CD1c-positive myeloid dendritic cell (primary cell): Measurements from ENCODE around the gene JAZF1.
A peak's percentile ranks its signal among the peaks of the same experiment; 100 is the strongest.

Source experiments
- DNase-seq: peaks from one replicate; pipeline ENCODE4 v3.0.0-alpha.2; 2016; ENCODE audit errors: extremely low spot score

The JAZF1 gene

DNA sequence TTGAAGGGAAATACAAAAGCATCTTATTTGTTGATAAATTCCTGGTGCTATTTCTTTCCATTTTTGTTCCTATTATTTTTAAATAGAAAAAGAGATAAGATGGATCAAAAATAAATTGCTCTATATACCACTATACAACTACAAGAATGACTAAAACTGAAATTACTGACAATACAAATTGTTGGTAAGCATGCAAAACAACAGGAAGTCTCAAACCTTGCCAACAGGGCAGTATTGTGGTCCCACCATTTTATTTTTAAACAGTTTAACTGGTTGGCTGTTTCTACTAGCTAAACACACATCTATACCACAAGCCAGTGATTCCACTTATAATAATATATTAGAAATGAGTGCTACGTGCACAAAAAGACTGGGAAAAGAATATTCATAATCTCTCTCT is 213.0 kb downstream of the JAZF1 start:
- DNase-seq: no peak

DNA sequence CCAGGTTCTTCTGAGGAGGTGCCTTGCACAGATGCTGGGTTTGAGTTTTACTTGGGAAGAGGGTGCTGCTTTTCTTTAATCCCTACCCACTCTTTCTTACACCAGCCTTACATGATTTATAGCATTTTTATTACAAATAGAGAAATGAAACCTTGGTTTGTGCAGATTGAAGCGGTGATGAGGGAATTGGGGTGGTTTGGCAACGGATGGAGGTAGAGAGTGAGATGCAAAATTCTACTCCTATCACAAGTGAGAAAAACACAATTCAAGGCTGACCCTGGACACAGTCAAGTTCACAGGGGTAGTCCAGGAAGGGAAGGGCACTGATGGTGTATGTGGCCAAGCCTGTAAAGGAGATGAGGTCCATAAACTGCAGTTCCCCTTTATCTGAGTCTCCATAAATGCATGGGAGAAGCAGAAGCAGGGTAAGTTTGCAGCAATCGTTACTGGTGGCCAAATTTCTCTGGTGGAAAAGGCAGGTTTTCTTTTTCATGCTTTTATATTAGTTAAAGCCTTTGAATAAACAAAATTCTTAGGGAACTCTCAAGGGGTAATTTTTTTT is 214.3 kb downstream of the JAZF1 start:
- peak; percentile 6 for DNase-seq

DNA sequence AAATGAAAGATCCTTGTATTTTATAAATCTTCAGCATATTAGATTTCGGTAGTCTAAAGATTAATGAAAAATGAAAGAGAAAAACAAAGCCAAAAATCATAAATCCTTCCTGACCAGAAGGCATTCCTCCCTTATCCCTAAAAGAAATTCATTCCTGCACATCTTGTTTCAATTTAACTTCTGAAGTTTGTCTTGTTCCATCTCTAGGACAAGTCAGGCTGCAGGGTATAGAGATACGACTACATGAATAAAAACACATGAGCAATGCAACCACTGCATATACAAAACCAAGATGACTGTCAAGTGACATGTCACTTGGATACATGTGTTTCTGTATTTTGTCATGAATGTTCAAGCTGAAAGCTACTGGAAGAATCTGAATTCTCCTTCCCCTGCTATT is 214.9 kb downstream of the JAZF1 start:
- no peak for DNase-seq

DNA sequence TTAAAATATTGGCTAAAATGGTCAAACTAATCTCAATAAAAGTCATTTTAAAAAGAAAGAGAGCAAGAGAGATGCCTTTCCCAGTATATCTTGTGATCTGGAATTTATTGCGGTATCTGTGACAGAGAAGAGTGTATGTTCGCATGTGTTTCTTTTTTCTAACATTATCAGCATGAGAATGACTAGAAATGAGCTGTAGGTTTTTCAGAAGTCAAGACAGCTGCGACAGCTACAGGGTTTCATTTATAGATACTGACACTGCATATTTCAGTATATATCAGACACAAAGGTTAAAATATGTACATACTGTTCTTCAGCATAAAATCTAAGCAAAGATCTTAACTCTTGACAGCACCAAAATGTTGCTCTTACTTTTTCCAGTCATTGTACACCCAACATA is 215.8 kb downstream of the JAZF1 start:
- no peak for DNase-seq

DNA sequence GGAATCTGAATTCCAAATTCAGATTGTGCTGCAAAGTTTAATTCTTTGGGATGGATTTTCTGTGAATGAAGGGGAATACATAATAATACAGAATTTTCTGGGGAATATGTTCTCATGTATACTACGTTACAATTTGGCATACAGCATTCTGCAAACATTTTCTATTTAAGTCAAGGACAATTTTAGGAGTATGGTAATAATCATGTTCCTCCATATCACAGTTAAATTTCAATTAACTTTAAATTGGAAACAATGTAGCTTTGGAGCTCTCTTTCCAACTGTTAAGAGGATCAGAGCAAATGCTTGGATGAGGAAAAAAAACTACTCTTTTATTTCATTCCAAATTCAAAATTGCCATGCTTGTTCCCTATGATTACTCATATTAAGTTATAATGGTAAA is 217.5 kb downstream of the JAZF1 start:
- DNase-seq: no peak

DNA sequence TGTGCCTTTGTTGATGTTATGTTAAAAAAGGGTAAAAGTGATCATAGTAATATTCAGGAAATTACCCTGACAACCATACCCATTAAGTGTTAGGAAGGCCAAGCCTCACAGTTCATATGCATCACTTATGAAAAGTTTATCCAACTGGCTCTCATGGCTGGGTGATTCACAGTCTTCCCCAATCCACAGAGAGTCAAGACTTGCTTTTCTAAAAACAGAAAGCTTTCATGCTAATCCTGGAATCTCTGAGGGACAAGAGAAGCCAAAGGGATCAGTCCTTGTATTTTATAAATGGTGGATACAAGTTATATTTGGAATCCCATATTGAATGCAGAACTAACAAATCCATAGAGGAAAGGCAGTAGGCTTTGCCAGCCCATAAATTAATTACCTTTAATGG is 218.3 kb downstream of the JAZF1 start:
- no peak for DNase-seq

DNA sequence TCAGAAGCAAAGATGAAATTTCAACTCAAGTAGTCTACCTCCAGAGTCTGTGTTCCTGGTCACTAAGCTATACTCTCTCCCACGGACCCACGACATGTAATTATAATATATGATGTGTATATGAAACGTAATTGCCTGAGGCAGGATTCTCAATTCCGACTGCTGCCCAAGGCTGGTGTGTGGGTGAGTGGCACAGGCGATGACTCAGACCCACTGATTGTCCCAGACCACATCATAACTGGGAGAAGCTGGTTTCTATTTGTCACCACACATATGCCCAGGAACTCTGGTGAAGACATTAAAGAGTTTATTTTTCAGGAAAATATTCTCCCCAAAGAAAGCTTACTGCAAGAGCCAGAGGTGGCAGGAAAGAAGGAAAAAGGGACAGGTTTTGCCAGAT is 219.3 kb downstream of the JAZF1 start:
- DNase-seq: peak; percentile 40

DNA sequence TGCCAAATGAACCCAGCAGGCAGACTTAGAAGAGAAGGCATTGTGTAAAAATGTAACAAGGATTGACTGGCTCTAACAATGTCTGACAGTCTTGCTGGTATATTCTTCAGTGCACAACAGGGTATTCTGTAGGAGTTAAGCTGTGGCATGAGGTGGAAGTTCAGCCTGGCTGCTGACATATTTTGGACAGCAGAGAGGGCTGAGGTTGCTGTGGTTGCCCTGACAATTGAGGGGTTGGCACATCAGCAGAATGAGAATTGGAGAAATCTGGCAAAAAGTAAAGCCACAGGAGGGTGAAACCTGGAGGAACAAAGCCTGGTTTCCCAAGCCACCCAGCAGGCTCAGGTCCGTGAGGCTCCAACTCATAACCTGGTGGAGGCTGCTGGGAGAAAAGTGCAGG is 220.2 kb downstream of the JAZF1 start:
- DNase-seq: no peak

DNA sequence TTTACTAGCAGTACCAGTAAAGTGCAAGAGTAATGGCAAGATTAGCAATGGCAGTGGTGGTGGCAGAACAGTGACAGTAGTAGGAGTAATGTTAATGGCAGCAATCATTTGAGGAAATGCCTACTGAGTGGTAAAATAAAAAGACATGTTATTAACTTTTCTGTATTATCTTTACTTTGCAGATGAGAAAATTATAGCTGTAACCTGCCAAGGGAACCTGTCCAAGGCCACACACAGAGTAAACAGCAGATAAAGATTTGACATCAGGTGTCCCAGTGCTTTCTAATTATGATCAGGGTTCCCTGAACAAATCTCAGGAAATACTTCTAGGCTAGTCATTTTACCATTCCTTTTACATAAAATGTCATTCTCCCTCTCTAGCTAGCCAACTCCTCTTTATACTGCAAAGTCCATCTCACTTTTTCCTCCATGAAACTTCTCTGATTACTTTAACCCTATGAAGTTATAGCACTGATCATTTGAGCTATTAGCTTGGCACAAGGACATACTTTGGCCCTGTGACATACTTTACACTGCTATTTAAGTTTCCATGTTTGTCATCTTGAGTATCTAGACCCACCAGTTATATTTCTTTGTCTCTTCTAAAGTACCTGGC is 221.6 kb downstream of the JAZF1 start:
- no peak for DNase-seq

DNA sequence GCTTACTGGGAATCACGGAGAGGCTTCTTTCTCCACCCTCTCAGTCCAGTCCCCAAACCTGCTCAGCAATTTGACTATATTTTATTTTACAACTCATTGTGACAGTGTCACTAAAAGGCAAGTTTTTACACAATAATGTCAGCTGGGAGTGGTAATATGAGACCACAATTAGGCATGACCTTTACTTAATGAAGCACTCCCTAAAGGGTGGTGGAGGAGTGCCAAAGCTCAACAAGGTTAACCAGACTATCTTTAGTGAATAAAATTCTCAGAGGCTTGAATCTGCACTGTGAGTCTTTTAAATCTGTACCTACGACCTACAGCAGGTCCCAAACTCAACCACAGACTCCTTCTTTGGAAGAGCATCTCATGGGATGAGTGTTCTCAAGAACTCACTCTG is 225.0 kb downstream of the JAZF1 start:
- DNase-seq: no peak

DNA sequence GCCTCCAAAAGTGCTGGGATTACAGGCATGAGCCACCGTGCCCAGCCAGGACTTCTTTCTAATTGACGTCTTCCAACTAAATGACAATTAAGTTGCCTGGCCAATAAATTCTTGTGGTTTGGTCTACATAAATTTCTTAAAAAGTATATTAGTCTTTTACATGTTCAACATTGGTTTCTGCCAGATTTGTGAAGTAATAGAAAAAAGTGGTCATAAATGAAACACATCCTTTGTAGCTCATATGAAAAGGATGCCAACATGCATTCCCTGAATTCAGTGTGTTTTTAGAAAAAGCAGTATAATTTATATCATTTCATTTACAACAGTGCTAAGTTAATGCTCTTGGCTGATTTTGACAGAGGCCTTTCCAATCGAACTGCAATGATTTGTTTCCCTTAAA is 225.6 kb downstream of the JAZF1 start:
- DNase-seq: no peak

DNA sequence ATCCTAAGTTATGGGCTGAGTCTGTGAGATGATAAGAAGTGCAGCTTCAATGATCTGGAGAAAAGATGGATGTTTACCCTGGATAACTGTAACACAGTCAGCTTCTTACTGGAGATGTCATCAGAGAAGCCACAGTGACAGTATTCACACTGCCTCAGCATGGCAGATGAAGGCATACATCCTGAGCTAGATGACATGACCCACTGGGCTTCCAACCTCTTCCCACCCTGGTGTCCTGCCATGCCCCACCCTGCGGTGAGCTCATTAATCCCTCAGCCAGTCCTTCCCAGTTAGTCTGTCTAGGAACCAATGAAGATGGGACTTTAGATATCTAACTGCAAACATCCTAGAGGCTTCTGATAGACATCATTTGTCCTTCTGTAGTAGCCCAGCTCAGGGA is 226.8 kb downstream of the JAZF1 start:
- DNase-seq: no peak

DNA sequence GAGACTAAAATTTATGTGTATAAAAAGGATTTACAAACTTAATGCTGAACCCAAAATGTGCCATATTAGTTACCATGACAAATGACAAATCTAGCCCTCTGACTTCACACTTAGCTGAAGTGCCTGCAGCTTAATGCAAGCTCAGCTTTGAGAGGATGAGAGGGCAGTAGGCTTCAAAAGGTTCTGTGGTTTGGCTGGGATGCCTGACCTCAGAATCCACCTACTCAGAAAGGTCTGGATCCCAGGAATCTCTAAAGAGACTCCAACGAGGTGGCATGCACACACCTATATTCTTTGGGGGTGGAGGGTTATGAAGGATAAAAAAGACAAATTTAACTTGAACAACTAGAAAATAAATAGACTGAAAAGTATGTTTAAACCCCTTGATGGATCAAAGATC is 227.2 kb downstream of the JAZF1 start:
- DNase-seq: no peak

DNA sequence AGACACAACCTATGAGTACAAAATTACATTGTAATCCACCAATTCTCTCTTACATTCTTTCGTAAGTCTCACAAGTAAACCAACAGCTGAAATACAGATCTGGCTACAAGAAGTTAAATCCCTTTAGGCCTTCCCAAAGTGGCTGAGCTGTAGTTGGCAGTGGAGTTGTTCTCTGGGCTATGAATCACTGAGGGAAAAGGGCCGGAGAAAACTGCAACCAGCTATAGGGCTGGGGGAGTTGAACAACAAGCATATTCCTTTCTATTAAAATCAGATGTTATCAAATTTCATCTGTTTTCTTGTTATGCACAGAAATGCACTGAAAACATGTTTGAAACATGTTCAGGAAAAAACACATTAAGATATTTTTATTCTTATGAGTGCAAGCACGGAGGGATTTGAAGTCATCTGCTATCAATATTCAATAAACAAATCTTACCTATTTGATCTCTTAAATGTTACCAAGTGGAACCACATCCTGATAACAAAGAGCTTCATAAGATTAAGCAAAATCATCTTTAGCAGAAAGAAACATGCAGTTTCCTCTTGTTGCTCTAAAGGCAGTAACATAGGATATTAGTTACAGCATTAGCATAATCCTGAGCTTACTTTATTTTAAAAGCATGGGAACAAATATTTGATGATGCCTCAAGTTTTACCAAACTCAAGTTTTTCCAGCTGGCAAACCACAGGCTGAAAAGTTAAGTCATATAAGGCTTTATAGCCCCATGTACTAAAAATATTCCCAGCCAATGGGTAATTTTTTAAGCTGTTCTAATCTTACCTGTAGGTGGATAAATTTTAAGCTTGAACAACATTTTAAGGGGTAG is 227.9 kb downstream of the JAZF1 start:
- DNase-seq: no peak

DNA sequence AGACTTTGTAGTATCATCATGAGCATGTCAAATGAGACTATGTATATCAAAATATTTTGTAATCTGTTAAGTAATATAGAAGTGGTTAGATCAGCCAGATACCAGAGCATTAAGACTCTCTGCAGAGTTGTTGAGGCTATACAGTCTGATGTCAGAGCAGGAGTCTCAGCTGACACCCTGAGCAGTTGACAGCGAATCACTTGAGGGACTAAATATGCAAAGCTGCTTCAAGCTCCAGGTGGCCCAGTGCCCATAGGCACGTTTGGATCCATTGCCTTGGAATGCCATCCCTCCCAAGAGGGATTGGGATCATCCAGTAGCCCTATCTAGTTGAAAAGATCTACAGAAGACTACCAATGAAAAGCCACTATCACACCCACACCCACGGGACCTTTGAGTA is 230.5 kb downstream of the JAZF1 start:
- no peak for DNase-seq

DNA sequence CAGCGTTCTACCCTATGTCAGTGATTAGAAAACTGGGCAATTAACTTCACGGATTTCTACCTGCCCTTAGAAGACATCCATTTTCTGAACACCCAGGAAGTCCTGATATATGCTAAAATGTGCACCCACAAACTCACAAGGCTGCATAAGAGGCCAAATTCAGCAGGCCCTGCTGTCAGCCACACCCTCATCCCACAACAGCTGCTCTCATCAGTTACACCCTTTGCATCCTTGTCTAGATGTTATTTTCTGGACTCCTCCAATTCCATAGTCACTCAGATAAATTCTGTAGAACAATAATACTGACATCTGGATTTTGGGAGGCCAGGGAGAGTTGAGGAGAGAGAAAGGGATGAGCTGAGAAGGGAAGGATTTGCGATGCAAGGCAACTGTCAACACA is 231.7 kb downstream of the JAZF1 start:
- DNase-seq: no peak

DNA sequence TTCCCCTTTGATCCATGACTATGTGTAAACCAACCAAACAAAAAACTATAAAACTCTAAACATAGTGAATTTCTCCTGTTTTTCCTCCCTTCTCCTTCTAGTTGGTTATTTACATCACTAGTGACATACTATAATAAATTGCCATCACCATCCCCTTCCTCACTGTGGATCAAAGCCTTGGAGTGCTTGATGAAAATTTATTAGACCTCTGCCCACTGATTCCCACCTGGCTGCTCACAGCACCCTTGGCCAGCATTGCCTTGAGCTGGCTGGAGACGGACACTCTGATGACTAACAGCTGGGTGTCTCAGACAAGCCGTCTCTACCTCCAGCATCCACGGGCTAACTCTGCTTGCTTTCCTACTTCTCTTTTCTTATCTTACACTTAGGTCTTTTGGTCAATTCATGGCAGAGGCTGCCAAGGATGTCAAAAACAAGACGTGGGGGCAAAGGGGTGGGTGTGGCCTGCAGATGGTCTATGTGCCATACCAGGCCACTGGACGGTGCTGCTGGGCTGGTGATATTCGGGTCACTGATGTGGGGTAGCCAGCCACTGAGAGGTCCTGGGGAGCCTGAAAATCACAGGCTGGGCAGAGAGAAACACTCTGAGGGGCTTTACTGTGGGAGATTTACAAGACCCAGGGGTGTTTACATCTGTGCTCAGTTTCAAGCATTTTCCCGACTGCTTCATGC is 232.9 kb downstream of the JAZF1 start:
- DNase-seq: no peak

DNA sequence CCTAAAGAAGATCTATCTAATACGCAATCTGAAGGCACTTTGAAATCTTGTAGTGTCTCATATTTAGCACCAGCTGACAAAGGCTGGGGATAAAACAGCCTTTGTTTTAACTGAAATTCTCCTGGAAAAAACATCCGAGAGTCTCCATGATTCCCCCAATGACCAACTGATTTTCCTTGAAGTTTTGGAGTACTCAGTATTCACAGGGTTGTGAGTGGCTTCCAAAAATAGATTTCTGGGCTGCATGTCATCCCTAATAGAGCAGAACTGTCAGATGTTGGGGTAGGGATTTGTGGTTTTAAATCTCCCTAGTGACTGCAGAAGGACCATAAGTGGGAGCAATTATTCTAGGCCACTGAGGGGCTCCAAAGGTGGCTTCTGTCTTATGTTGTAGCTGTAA is 234.2 kb downstream of the JAZF1 start:
- no peak for DNase-seq

DNA sequence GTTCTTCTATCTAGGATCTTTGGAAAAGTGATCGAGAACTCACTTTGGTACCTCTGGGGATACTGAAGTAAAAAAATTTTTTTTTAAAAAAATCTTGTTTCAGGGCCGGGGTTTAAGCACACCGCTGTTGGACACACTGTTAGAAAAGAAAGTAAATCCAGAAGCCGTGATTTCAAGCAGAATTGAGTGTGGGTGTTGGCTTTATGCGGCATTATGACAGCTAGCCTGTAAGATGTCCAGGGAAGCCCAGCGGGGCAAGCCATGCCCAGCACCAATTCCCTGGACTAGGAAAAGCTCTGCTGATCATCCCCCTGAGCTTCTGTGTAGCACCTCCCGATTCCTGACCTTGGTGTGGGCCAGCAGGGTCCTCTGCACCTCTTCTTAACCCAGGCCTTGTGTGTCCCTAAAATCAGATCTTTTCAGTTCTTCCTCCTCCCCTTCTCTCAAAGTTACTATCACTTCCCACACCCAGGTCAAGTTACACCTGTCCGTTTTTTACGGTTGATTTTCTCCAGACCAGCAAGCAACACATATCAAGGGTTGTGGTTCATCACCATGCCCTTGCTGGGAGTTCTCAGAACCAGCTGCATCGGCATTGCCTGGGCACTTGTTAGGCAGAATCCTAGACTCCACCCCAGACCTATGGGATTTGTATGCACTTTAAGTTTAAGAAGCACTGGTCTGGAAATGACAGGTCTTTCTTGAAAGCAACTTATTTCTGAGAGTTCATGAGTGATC is 235.4 kb downstream of the JAZF1 start:
- DNase-seq: no peak

DNA sequence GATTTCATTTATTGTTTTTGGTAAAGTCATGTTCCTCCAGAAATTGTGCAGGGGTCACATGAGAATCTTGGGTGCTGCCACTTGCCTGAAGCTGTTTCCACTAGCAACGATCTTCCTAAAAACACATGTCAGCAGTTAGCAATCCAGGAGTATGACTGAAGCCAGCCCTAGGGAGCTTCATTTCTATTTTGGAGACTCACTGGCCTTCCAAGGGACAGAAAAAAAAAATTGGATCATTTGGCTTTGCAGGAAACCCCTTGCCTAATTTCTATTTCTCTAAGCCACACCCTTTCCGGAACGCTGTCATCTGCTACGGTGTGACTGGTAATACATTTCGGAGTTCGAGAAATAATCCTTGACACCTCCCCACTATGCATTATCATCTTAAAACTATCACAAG is 236.0 kb downstream of the JAZF1 start:
- DNase-seq: no peak

DNA sequence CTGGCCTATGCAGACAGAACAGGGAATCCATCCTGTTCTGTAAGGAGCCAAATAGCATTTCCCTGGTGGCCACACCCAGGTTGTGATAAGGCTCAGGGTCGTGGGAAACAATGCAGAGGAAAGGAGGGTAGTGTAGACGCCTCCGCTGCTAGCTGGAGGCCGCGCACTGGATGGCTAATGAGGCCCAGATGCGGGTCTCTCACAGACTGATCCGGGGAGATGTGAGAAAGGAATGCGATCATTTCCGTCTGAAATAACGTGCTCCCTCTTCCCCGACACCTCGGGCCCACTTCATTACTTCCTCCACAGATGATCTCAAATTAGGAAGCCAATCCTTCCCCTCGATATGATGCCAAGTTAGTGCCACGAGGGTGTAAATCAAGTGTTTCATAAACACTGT is 237.4 kb downstream of the JAZF1 start:
- no peak for DNase-seq

DNA sequence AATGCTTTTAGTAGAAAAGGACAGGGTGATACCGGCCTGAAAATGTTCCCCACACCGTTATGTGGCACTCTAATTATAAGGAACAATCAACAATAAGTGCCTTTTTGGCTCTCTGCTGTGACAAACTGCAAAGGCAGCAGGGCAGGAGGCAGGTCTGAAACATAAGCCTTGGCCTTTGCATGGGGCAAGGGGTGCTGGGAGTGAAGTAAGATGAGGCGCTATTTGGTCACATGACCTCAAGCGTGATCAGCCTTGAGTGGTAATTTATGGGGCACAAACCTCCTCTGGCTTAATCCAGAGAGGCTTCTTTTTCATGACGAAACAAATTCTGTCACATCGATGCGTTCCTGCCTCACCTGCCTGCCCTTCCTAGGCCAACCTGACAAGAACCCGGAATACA is 237.9 kb downstream of the JAZF1 start:
- DNase-seq: no peak
